ENCODE data around the gene GEMIN2.
"Not testable (repeated sequence)": the region's sequence is repeated elsewhere in the genome, so short reads cannot be mapped to it uniquely, and the experiment has no call there.

Gene GEMIN2

GRCh38 chr14:39113685-39114072 lies 444 bp upstream of the GEMIN2 start:
- DNase-seq (ENCODE audit: low read depth): no peak
- TF ChIP-seq CTCF (IDR thresholded peaks at IDR 0.05; ENCODE audit: control insufficient read depth, extremely low read depth, insufficient read depth): no peak
- peak overlapping the region; percentile 93 for H3K4me3 ChIP-seq (ENCODE audit: low read depth, low read length)

GRCh38 chr14:39122330-39123138 lies 8.4 kb downstream of the GEMIN2 start:
- no peak for TF ChIP-seq CTCF (IDR thresholded peaks at IDR 0.05; ENCODE audit: control insufficient read depth, extremely low read depth, insufficient read depth)
- no peak for DNase-seq (ENCODE audit: low read depth)
- no peak overlapping the region for H3K4me3 ChIP-seq (ENCODE audit: low read depth, low read length)

- DNase-seq (ENCODE audit: low read depth); H3K4me3 ChIP-seq (ENCODE audit: low read depth, low read length): not testable (repeated sequence)
These were observed 23.7 kb downstream of the GEMIN2 start for GRCh38 chr14:39137835-39138234.

- no peak for TF ChIP-seq CTCF (IDR thresholded peaks at IDR 0.05; ENCODE audit: control insufficient read depth, extremely low read depth, insufficient read depth)
- DNase-seq (ENCODE audit: low read depth): no peak
- H3K4me3 ChIP-seq (ENCODE audit: low read depth, low read length): no peak overlapping the region
These were observed 24.3 kb downstream of the GEMIN2 start for GRCh38 chr14:39138440-39138839.

GRCh38 chr14:39140170-39140569 lies 26.0 kb downstream of the GEMIN2 start:
- no peak for DNase-seq (ENCODE audit: low read depth)
- H3K4me3 ChIP-seq (ENCODE audit: low read depth, low read length): no peak overlapping the region
- no peak for TF ChIP-seq CTCF (IDR thresholded peaks at IDR 0.05; ENCODE audit: control insufficient read depth, extremely low read depth, insufficient read depth)

GRCh38 chr14:39141623-39142022 lies 27.5 kb downstream of the GEMIN2 start:
- H3K4me3 ChIP-seq (ENCODE audit: low read depth, low read length); DNase-seq (ENCODE audit: low read depth): not testable (repeated sequence)

GRCh38 chr14:39143226-39143625 lies 29.1 kb downstream of the GEMIN2 start:
- H3K4me3 ChIP-seq (ENCODE audit: low read depth, low read length); DNase-seq (ENCODE audit: low read depth): not testable (repeated sequence)

- no peak for DNase-seq (ENCODE audit: low read depth)
- no peak for TF ChIP-seq CTCF (IDR thresholded peaks at IDR 0.05; ENCODE audit: control insufficient read depth, extremely low read depth, insufficient read depth)
- no peak overlapping the region for H3K4me3 ChIP-seq (ENCODE audit: low read depth, low read length)
These were observed 31.3 kb downstream of the GEMIN2 start for GRCh38 chr14:39145266-39145966.

Data from LNCaP clone FGC (cell line).